Activated B cell treated with CpG ODN at 0.5 μM for 24 hours (primary cell): Measurements from ENCODE around the gene RC3H2. TPM values are rescaled to one million over a fixed set of nuclear protein-coding genes. Genes with fewer than 3 reads are reported as not detected.

Source experiments
- ATAC-seq: fragments of 200-7000 bp; cut with Tn5 transposase; one replicate; pipeline ENCODE4 v1.10.0; 2021; ENCODE audit warnings: low read depth, mild to moderate bottlenecking, moderate library complexity
- CTCF ChIA-PET: fragments of 350-600 bp; sonication (Branson Sonifier 250); formaldehyde crosslinking; loops from one replicate; lab custom pipeline; 2021; ENCODE audit warnings: antibody characterized with exemption; lab: Charles Lee
- POLR2A ChIA-PET: fragments of 350-600 bp; sonication (Branson Sonifier 250); formaldehyde crosslinking; loops from one replicate; lab custom pipeline; 2021; ENCODE audit warnings: antibody characterized with exemption; lab: Charles Lee
- DNase-seq: peaks from one replicate; pipeline ENCODE4 v3.0.0; 2022
- H3K27ac Mint-ChIP-seq: one replicate; pipeline ENCODE4 v1.8.0; 2020; ENCODE audit warnings: mixed read lengths
- H3K27me3 Mint-ChIP-seq: one replicate; pipeline ENCODE4 v1.8.0; 2021; ENCODE audit warnings: mixed read lengths
- H3K36me3 Mint-ChIP-seq: one replicate; pipeline ENCODE4 v1.8.0; 2021; ENCODE audit warnings: low read depth, mixed read lengths
- H3K4me1 Mint-ChIP-seq: one replicate; pipeline ENCODE4 v1.8.0; 2021; ENCODE audit warnings: mixed read lengths
- H3K4me3 Mint-ChIP-seq: one replicate; pipeline ENCODE4 v1.8.0; 2020; ENCODE audit warnings: mild to moderate bottlenecking, mixed read lengths
- H3K9me3 Mint-ChIP-seq: one replicate; pipeline ENCODE4 v1.8.0; 2020; ENCODE audit warnings: mixed read lengths
- CTCF ChIP-seq: fragments of 200-600 bp; IDR thresholded peaks from one replicate; pipeline ENCODE4 v1.8.0; 2022; ENCODE audit warnings: antibody characterized with exemption, mild to moderate bottlenecking
- intact Hi-C: fragments of 100-400 bp; cut with micrococcal nuclease; formaldehyde crosslinking; loops from one replicate; pipeline ENCODE4 v1.15.1; 2024
- total RNA-seq: library from RNA; stranded (reverse); gene quantifications from 2 replicates; pipeline ENCODE4 v1.2.3, GENCODE V29; 2022

The RC3H2 gene
- total RNA-seq, 1 donor from 2014 or later: 62.7 TPM

GRCh38 chr9:122808141-122808540, 97.0 kb downstream of the RC3H2 start:
- intact Hi-C loops: no loop called here
- no peak overlapping the region for H3K27ac Mint-ChIP-seq
- no peaks in the 10 kb centered on the region for H3K4me1 Mint-ChIP-seq
- no peaks in the 10 kb centered on the region for H3K27me3 Mint-ChIP-seq
- H3K9me3 Mint-ChIP-seq: no peaks in the 10 kb centered on the region
- no peak overlapping the region for H3K4me3 Mint-ChIP-seq
- DNase-seq (no peak), ATAC-seq (no peak)
- ChIA-PET POLR2A (no interaction called here), CTCF (interaction anchor here (1.0 to 3.5 kb wide), 4 partner anchors 309 to 709 kb away, joined by 3 to 22 read pairs (median 4); no protein-coding TSS in a partner anchor)
- H3K36me3 Mint-ChIP-seq: no peaks in the 10 kb centered on the region
- TF ChIP-seq CTCF: no peak

- Mint-ChIP-seq H3K9me3 (no peaks in the 10 kb centered on the region), H3K27me3 (no peaks in the 10 kb centered on the region), H3K4me3 (no peak overlapping the region), H3K36me3 (no peaks in the 10 kb centered on the region), H3K27ac (no peak overlapping the region), H3K4me1 (no peaks in the 10 kb centered on the region)
- TF ChIP-seq CTCF: no peak
- POLR2A ChIA-PET: no interaction called here
- DNase-seq: no peak
- ATAC-seq: no peak
- intact Hi-C loops: no loop called here
- CTCF ChIA-PET: interaction anchor here (1.5 to 1.6 kb wide), 2 partner anchors 309 to 682 kb away, joined by 3 to 4 read pairs; no protein-coding TSS in a partner anchor
Observed at GRCh38 chr9:122807271-122807900, 97.8 kb downstream of the RC3H2 start.

GRCh38 chr9:122806661-122807060, 98.5 kb downstream of the RC3H2 start:
- no peaks in the 10 kb centered on the region for H3K36me3 Mint-ChIP-seq
- no peak for TF ChIP-seq CTCF
- CTCF ChIA-PET: no interaction called here
- no peak overlapping the region for H3K4me3 Mint-ChIP-seq
- ATAC-seq (no peak), DNase-seq (no peak)
- H3K4me1 Mint-ChIP-seq: no peaks in the 10 kb centered on the region
- no peaks in the 10 kb centered on the region for H3K9me3 Mint-ChIP-seq
- POLR2A ChIA-PET: no interaction called here
- intact Hi-C loops: no loop called here
- H3K27me3 Mint-ChIP-seq: no peaks in the 10 kb centered on the region
- H3K27ac Mint-ChIP-seq: no peak overlapping the region

GRCh38 chr9:122800066-122801060, 104.8 kb downstream of the RC3H2 start, which contains the start of gene OR1K1:
TSS of gene OR1K1 (plus strand) at chr9:122800123. CDS start at chr9:122800123, 0 bp downstream.
- H3K36me3 Mint-ChIP-seq: no peaks in the 10 kb centered on the region
- no peaks in the 10 kb centered on the region for H3K9me3 Mint-ChIP-seq
- no peak for TF ChIP-seq CTCF
- no peak within 1 kb of the TSS for H3K27ac Mint-ChIP-seq
- no peak for DNase-seq
- POLR2A ChIA-PET: no interaction called here
- intact Hi-C loops: no loop called here
- no peak for ATAC-seq
- no peak within 1 kb of the TSS for H3K4me3 Mint-ChIP-seq
- no peaks in the 10 kb centered on the region for H3K27me3 Mint-ChIP-seq
- CTCF ChIA-PET: no interaction called here
- peaks cover 6% of the 10 kb centered on the region for H3K4me1 Mint-ChIP-seq
